Measurements from ENCODE around the gene KRTAP10-9.
"Not testable (repeated sequence)": the region's sequence is repeated elsewhere in the genome, so short reads cannot be mapped to it uniquely, and the experiment has no call there.

- TF ChIP-seq CTCF (optimal IDR thresholded peaks at IDR 0.05 in 1 of 3, IDR thresholded peaks at IDR 0.05 in 1 of 3, conservative IDR thresholded peaks at IDR 0.05 in 1 of 3; ENCODE audit: extremely low read depth in 1 of 3, insufficient read depth in 2 of 3, low read length in 3 of 3); EZH2 (IDR thresholded peaks at IDR 0.05; ENCODE audit: low read length): not testable (repeated sequence)
These were observed 26.5 kb upstream of the KRTAP10-9 start, which contains the start of gene KRTAP10-7 for GRCh38 chr21:44600118-44600978.
